Superior temporal gyrus (tissue), 1 donor: ENCODE data around the gene ENO1.
"Not testable (repeated sequence)": the region's sequence is repeated elsewhere in the genome, so short reads cannot be mapped to it uniquely, and the experiment has no call there.

ENCODE experiments used
- DNase-seq: peaks from one replicate; pipeline ENCODE4 v3.0.0-alpha.2; 2016; ENCODE audit errors: extremely low spot score

ENO1 gene

DNA sequence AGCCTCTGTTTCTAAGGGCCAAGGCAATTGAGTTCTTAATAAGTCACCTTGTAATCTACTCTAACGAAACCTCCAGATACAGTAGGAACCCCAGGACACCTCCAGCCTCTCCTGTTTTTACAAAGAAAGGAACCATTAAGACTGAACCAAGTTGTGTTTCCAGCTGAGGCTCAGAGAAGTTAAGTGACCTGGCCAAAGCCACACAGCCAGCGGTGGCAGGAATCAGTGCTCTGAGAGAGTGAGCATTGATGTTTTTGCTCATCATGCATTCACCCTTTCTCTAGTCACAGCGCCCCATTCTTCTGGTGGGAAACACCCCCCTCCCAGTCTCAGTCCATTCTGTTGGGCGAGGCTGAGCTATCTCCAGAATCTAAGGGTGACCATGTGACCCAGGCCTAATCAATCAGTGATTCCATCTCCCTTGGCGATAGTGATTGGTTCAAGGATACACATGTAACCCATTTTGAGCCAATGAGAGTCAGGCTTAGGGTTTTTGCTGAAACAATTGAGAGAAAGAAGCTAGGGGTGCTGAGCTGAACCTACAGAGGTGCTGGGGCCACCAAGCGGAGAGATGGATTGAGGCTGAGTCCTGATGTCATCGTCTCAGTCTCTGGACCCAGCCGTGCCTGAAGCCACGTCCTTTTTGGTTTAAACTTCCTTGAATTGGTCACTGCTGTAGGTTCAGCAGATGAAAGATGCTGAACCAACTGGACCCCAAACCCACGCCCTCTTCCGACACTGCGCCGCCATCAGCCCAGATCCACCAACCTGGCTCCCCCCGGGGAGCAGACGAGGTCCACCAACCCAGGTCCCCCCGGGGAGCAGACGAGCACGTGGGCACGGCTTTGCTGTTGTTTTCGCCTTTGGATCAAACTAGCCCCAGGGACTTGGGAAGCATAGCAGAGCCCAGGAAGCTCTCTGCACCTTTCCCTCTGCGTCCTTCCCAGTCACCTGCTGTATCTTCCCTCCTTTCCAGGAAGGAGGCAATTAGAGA is 33.1 kb downstream of the ENO1 start:
- DNase-seq = no peak

DNA sequence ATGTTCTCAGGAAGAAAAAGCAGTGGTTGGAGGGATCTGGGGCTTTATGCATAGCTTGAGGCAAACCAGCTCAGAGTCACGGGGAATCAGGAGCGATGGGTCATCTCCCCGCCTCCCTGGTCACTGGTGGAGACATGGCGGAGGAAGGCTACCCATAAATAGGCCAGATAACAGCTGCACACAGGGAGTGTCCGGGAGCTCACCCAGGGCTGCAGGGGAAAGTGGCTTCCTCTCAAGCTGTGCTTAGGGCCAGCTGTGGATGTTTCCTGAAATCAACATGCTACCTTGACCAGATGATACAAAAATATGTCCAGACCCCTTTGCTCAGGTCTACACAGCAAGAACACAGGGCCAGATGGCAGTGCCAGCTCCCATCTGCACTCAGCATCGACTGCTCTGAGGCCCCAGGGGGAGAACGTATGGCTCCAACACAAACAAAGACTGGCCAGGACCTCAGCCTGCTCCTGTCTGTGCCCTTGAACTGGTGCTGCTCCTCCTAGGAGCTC is 33.9 kb downstream of the ENO1 start:
- DNase-seq = no peak

GRCh38 chr1:8841395-8841794 is 37.1 kb downstream of the ENO1 start:
- DNase-seq = no peak

DNA sequence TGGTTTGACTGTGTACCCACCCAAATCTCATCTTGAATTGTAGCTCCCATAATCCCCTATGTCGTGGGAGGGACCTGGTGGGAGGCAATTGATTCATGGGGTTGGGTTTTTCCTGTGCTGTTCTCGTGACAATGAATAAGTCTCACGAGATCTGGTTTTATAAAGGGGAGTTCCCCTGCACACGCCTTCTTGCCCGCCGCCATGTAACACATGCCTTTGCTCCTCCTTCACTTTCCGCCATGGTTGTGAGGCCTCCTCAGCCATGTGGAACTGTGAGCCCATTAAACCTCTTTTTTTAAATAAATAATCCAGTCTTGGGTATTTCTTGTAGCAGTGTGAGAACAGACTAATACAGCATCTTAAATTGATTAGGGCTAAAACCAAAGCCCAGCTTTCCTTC is 38.5 kb downstream of the ENO1 start:
- no peak for DNase-seq

GRCh38 chr1:8835941-8836643 is 42.4 kb downstream of the ENO1 start:
- DNase-seq = peak; percentile 48

- DNase-seq = no peak
Observed at GRCh38 chr1:8831340-8831739, 47.1 kb downstream of the ENO1 start.

- DNase-seq = not testable (repeated sequence)
Observed at GRCh38 chr1:8830732-8831131, 47.8 kb downstream of the ENO1 start.

GRCh38 chr1:8825985-8826481 is 52.5 kb downstream of the ENO1 start:
- no peak for DNase-seq

DNA sequence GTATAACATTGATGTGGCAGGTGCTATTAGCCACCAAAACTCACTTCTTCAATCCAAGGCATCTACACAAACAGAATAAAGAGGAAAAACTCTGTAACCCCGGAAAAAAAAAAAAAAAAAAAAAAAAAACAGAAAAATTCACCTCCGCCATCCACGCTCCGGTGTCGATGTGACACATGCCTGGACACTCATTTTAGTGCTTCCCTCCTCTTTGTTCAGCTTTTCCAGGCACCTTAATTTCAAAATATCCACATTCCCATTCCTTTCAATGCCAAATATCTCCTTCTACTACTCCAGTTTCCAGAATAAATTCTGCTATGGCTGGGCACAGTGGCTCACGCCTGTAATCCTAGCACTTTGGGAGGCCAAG is 55.2 kb downstream of the ENO1 start:
- DNase-seq = no peak

GRCh38 chr1:8822373-8823294 is 55.9 kb downstream of the ENO1 start:
- DNase-seq = no peak

- no peak for DNase-seq
Observed at GRCh38 chr1:8821084-8821483, 57.4 kb downstream of the ENO1 start.

DNA sequence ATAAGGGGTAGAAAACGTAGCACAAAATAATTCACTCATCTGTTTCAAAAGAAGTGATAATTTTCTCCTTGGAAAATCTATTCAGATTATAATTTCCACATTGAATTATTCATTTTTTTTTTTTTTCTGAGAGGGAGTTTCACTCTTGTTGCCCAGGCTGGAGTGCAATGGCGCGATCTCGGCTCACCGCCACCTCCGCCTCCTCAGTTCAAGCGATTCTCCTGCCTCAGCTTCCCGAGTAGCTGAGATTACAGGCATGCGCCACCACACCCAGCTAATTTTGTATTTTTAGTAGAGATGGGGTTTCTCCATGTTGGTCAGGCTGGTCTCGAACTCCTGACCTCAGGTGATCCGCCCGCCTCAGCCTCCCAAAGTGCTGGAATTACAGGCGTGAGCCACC is 59.7 kb downstream of the ENO1 start:
- DNase-seq = not testable (repeated sequence)

- DNase-seq = peak; percentile 71
Observed at GRCh38 chr1:8818325-8818775, 60.1 kb downstream of the ENO1 start.

GRCh38 chr1:8817412-8818324 is 60.8 kb downstream of the ENO1 start, which contains the start of gene RERE:
Gene RERE (minus strand): TSS chr1:8817640.
- DNase-seq = peak; percentile 92

DNA sequence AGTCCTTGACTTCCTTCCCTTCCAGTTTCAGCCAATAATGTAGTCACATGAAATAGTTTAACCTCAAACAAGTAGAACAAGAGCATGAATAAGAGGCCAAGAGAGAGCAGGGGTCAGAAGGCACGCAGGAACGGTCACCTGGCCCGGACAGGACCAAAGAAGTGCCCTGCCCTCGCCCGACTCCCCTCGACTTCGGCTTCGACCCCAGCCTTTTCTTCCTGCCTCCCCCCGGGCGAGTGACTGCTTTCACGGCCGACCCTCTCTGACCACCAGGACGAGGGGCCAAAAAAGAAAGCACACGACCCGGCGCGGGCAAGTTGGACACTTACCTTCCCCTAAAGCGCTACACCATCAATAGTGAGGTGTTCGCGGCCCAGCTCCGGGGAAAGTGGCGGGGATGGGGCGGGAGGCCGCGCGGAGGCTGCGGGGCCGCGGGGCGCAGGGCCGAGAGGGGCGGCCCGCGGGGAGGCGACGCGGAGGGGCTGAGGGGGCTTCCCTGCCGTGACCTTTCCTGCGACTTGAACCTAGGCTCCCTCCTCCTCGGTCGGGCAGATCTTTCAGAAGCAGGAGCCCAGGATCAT is 61.6 kb downstream of the ENO1 start:
- no peak for DNase-seq

DNA sequence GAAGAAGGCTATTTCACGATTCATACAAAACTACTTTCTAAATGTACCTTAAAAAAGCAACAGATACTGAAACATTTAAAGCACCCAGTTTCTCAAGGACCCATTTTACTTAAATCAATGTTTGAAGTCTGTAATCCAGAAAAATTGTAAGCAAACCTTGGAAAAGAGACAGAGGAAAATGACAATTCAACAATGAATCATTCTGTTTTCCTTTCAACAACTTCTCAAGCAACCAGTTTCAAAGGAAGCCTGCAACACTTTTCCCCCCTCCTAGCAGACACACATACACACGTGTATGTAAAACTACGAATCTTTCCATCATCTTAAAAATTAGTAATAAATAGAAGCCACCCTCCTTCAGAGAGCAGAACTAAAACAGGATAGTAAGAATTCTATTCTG is 62.2 kb downstream of the ENO1 start:
- peak; percentile 77 for DNase-seq

GRCh38 chr1:8815582-8816151 is 62.8 kb downstream of the ENO1 start:
- DNase-seq = peak; percentile 88

DNA sequence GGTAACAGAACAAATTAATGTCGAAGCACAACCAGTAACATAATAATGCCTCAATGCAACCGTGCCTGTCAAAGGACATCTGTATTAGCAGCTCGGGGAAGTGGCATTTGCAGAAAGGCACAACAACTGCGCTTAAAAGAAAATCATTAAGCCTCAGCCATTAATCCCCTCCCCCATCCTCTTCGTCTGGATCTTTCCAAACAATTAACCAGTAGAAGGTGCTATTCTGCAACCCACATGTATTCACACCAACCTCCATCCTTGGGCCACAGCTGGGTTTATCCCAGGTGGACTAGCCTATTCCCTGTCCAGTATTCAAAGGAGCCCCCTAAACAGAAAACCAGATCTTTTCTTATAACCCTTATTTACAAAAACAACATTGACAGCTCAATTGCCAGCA is 63.6 kb downstream of the ENO1 start:
- peak; percentile 77 for DNase-seq

DNA sequence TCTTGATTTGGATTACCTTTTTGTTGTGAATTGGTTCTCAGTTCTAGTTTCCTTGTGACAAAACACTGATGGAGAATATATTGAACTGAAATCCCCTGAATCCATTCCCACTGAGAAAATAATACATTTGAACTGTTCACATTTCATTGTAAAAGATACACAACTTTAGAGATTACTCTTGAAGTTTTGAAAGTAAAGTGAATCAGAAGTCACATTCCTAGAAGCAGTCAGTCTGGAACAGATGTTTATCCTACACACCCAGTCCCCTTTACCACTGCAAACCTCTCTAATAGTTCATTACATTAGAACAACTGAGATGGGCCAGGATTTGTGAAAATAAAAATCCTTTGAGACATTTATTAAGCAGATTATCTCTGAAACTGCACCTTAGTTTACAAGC is 64.5 kb downstream of the ENO1 start:
- no peak for DNase-seq
